ENCODE measurements around the gene SMIM21. TPM values are rescaled to one million over a fixed set of nuclear protein-coding genes. Genes with fewer than 3 reads are reported as not detected.
A peak's percentile ranks its signal among the peaks of the same experiment; 100 is the strongest.

Gene SMIM21
- total RNA-seq, 1 donor from 2014 or later: not detected

DNA sequence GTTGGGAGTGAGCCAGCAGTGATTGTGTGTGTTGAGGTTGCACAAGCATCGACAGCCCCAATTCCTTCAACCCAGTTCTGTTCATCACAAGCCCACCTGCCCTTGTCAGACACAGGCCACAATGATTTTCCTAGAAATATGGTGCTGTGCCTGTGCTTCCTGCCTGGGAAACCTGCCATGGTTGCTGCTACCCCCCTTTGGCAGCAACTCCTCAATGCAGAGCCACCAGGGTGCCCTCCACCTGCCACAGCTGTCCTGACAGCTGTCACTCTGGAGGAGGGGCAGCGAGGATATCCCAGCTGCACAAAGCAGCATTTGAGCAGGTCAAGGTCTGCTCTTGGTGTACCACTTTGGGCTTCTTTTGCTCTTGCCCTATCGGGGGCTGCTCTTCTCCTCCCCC is 27.1 kb downstream of the SMIM21 start:
- peaks cover 19% of the 10 kb centered on the region for H3K27me3 Mint-ChIP-seq
- H3K27ac Mint-ChIP-seq: no peak overlapping the region
- peaks cover 3% of the 10 kb centered on the region for H3K4me1 Mint-ChIP-seq (ENCODE audit: unreplicated experiment)
- no peaks in the 10 kb centered on the region for H3K36me3 Mint-ChIP-seq
- H3K4me3 Mint-ChIP-seq: no peak overlapping the region
- TF ChIP-seq, protein P1, sequence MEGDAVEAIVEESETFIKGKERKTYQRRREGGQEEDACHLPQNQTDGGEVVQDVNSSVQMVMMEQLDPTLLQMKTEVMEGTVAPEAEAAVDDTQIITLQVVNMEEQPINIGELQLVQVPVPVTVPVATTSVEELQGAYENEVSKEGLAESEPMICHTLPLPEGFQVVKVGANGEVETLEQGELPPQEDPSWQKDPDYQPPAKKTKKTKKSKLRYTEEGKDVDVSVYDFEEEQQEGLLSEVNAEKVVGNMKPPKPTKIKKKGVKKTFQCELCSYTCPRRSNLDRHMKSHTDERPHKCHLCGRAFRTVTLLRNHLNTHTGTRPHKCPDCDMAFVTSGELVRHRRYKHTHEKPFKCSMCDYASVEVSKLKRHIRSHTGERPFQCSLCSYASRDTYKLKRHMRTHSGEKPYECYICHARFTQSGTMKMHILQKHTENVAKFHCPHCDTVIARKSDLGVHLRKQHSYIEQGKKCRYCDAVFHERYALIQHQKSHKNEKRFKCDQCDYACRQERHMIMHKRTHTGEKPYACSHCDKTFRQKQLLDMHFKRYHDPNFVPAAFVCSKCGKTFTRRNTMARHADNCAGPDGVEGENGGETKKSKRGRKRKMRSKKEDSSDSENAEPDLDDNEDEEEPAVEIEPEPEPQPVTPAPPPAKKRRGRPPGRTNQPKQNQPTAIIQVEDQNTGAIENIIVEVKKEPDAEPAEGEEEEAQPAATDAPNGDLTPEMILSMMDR (conservative IDR thresholded peaks at IDR 0.05): no peak
- no peaks in the 10 kb centered on the region for H3K9me3 Mint-ChIP-seq
- DNase-seq (ENCODE audit: extremely low spot score, unreplicated experiment): no peak

DNA sequence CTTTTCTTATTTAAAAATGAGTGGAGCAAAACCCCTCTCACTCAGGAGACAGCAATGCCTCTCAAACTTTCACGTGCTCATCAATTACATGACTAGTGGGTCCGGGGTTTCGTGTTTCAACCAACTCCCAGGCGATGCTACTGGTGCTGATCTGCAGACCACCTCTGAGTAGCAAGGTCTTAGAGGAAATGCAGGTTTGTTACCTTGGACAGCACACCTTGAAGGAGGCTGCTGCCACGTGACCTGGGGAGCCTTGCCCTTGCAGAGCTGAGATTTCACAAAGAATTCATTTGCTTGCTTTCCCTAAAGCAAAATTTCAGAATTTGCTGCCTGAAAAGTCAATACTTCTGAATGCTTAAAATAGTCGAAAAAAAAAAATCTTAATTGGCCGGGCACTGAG is 32.4 kb downstream of the SMIM21 start:
- Mint-ChIP-seq H3K36me3 (no peaks in the 10 kb centered on the region), H3K4me3 (no peak overlapping the region), H3K9me3 (no peaks in the 10 kb centered on the region), H3K4me1 (ENCODE audit: unreplicated experiment) (peaks cover 34% of the 10 kb centered on the region), H3K27me3 (peaks cover 15% of the 10 kb centered on the region), H3K27ac (no peak overlapping the region)
- DNase-seq (ENCODE audit: extremely low spot score, unreplicated experiment): no peak
- TF ChIP-seq, protein P1 (conservative IDR thresholded peaks at IDR 0.05): no peak

DNA sequence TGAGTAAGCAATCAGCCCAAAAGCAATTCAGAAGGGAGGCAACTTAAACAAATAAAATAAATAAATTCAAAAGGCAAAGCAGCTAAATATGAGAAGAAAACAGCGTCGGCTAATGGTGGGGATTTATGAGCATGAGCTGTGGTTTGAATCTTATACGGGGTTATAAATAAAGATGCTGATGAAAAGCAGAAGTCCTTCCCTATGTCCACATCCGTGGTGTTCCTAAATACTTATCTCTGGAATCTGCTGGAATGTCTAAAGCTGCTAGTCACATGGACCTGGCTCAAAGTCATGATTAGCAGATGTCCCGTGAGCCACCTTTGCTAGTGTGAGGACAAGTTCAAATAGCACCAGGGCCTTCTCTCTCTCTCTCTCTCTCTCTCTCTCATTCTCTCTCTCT is 33.8 kb downstream of the SMIM21 start:
- H3K9me3 Mint-ChIP-seq: no peaks in the 10 kb centered on the region
- peaks cover 12% of the 10 kb centered on the region for H3K27me3 Mint-ChIP-seq
- H3K27ac Mint-ChIP-seq: no peak overlapping the region
- no peaks in the 10 kb centered on the region for H3K36me3 Mint-ChIP-seq
- DNase-seq (ENCODE audit: extremely low spot score, unreplicated experiment): no peak
- H3K4me3 Mint-ChIP-seq: no peak overlapping the region
- TF ChIP-seq, protein P1 (conservative IDR thresholded peaks at IDR 0.05): no peak
- peaks cover 34% of the 10 kb centered on the region for H3K4me1 Mint-ChIP-seq (ENCODE audit: unreplicated experiment)

DNA sequence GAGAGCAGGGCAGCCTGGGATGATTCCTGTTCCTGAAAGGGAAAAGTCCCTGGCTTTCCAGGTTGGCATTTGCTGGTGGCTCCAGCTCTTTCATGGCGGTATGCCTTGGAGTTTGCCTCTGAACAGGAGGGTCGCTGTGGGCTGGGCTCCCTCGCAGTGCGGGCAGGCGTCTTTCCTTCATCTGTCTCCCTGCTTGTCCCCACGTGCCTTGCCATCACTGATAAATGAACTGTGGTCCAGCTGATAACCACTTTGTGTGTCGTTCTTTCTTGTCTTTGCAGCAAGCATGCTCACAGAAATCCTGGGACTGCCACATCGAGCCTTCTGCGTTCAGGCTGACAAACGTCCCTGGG is 35.3 kb downstream of the SMIM21 start:
- H3K4me1 Mint-ChIP-seq (ENCODE audit: unreplicated experiment): peaks cover 34% of the 10 kb centered on the region
- peaks cover 14% of the 10 kb centered on the region for H3K27me3 Mint-ChIP-seq
- H3K9me3 Mint-ChIP-seq: no peaks in the 10 kb centered on the region
- no peak overlapping the region for H3K4me3 Mint-ChIP-seq
- TF ChIP-seq, protein P1 (conservative IDR thresholded peaks at IDR 0.05): no peak
- no peaks in the 10 kb centered on the region for H3K36me3 Mint-ChIP-seq
- DNase-seq (ENCODE audit: extremely low spot score, unreplicated experiment): no peak
- peak overlapping the region; percentile 52 for H3K27ac Mint-ChIP-seq

DNA sequence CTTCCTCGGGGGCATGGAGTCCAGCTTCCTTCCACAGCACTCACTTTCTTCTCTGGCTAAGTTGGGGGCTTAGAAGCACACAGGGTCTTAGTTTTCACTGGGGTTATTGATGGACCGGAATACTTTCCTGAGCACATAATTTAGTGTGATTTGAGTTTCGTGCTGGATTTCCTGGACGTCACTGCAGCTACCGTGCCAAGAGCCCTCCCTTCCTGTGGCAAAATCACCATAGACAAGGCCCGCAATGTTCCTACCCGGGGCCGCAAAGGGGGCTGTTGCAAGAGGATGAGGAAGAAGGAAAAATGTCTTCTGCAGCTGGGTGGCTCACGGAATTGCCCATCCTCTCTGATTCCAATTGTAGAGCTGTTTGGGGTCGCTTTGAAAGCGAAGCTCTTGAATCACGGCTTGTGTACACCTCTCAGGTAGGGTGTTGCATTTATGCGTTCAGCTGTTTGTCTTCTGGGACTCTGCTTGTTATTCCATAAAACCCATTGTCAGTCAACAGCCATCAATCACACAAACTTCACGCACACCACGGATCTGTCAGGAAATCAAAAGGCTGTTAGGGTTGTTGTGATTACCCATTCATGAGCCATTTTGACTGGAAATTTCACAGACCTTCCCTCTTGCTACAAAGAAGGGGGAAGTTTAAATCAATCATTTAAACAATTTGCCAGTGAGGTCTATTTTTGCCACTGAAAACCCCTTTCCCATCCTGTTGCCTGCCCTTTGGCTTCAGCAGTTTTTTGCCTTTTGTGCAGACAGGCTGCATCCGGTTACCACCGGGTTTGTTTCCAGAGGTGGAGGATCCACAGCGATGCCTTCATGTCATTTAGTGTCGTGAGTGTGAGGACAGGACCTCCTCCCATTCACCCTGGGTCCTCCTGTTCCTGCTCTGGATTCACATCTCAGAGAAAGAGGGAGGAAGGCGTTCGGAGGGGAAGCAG is 36.0 kb downstream of the SMIM21 start:
- Mint-ChIP-seq H3K4me1 (ENCODE audit: unreplicated experiment) (peaks cover 35% of the 10 kb centered on the region), H3K36me3 (no peaks in the 10 kb centered on the region), H3K9me3 (no peaks in the 10 kb centered on the region), H3K27me3 (peaks cover 10% of the 10 kb centered on the region), H3K4me3 (no peak overlapping the region), H3K27ac (peak overlapping the region; percentile 52)
- DNase-seq (ENCODE audit: extremely low spot score, unreplicated experiment): no peak
- TF ChIP-seq, protein P1 (conservative IDR thresholded peaks at IDR 0.05): no peak
